Measurements from ENCODE around the gene NUP50. TPM values are rescaled to one million over a fixed set of nuclear protein-coding genes. Genes with fewer than 3 reads are reported as not detected.

Gene NUP50
- total RNA-seq, 1 donor from 2014 or later, result 56.0 TPM

- DNase-seq (ENCODE audit: low spot score), result no peak
These were observed 32.6 kb downstream of the NUP50 start for GRCh38 chr22:45196308-45196707.

GRCh38 chr22:45196926-45197605 lies 33.3 kb downstream of the NUP50 start:
- DNase-seq (ENCODE audit: low spot score), result no peak

- DNase-seq (ENCODE audit: low spot score), result no peak
These were observed 34.1 kb downstream of the NUP50 start for GRCh38 chr22:45197606-45198462.

- DNase-seq (ENCODE audit: low spot score), result no peak
These were observed 34.7 kb downstream of the NUP50 start for GRCh38 chr22:45198463-45198795.

- no peak for DNase-seq (ENCODE audit: low spot score)
These were observed 36.0 kb downstream of the NUP50 start for GRCh38 chr22:45199723-45200122.

- no peak for DNase-seq (ENCODE audit: low spot score)
These were observed 36.5 kb downstream of the NUP50 start for GRCh38 chr22:45200230-45200629.

GRCh38 chr22:45200860-45201511 lies 37.3 kb downstream of the NUP50 start:
- no peak for DNase-seq (ENCODE audit: low spot score)

GRCh38 chr22:45201678-45202332 lies 38.1 kb downstream of the NUP50 start:
- DNase-seq (ENCODE audit: low spot score), result no peak

- no peak for DNase-seq (ENCODE audit: low spot score)
These were observed 38.8 kb downstream of the NUP50 start for GRCh38 chr22:45202333-45203149.

- no peak for DNase-seq (ENCODE audit: low spot score)
These were observed 39.6 kb downstream of the NUP50 start for GRCh38 chr22:45203150-45203951.

GRCh38 chr22:45204241-45204640 lies 40.5 kb downstream of the NUP50 start:
- DNase-seq (ENCODE audit: low spot score), result no peak

- DNase-seq (ENCODE audit: low spot score), result no peak
These were observed 41.1 kb downstream of the NUP50 start for GRCh38 chr22:45204819-45205218.

- DNase-seq (ENCODE audit: low spot score), result no peak
These were observed 41.7 kb downstream of the NUP50 start for GRCh38 chr22:45205276-45205925.

GRCh38 chr22:45206233-45206632 lies 42.5 kb downstream of the NUP50 start:
- no peak for DNase-seq (ENCODE audit: low spot score)

- DNase-seq (ENCODE audit: low spot score), result no peak
These were observed 43.8 kb downstream of the NUP50 start for GRCh38 chr22:45207533-45207932.

- DNase-seq (ENCODE audit: low spot score), result no peak
These were observed 44.4 kb downstream of the NUP50 start for GRCh38 chr22:45207981-45208664.

- no peak for DNase-seq (ENCODE audit: low spot score)
These were observed 44.9 kb downstream of the NUP50 start for GRCh38 chr22:45208696-45208992.

GRCh38 chr22:45208993-45209838 lies 45.5 kb downstream of the NUP50 start:
- no peak for DNase-seq (ENCODE audit: low spot score)

- DNase-seq (ENCODE audit: low spot score), result no peak
These were observed 46.4 kb downstream of the NUP50 start for GRCh38 chr22:45210174-45210573.

Data from mucosa of gallbladder (tissue), 1 donor.